ENCODE data around the gene PAXIP1.
"Not testable (repeated sequence)": the region's sequence is repeated elsewhere in the genome, so short reads cannot be mapped to it uniquely, and the experiment has no call there.

Gene PAXIP1

DNA sequence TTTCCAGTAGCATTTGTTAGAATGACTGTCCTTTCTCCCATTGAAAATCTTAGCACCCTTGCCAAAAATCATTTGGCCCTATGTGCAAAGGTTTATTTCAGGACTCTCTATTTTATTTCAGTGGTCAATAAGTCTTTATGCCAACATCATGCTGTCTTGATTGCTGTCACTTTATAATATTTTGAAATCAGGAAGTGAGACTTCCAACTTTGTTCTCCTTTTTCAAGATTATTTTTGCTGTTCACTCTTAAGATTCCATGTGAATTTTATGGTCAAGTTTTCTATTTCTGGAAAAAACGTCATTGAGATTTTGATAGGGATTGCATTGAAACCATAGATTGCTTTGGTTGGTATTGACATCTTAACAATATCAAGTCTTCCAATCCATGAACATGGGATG, 65.1 kb downstream of the PAXIP1 start:
- Mint-ChIP-seq H3K36me3 (ENCODE audit: low read depth) (peaks cover 34% of the 10 kb centered on the region), H3K27me3 (no peaks in the 10 kb centered on the region), H3K4me3 (no peak overlapping the region), H3K4me1 (no peaks in the 10 kb centered on the region), H3K27ac (no peak overlapping the region), H3K9me3 (peaks cover 27% of the 10 kb centered on the region)
- ATAC-seq (no peak), DNase-seq (no peak)

DNA sequence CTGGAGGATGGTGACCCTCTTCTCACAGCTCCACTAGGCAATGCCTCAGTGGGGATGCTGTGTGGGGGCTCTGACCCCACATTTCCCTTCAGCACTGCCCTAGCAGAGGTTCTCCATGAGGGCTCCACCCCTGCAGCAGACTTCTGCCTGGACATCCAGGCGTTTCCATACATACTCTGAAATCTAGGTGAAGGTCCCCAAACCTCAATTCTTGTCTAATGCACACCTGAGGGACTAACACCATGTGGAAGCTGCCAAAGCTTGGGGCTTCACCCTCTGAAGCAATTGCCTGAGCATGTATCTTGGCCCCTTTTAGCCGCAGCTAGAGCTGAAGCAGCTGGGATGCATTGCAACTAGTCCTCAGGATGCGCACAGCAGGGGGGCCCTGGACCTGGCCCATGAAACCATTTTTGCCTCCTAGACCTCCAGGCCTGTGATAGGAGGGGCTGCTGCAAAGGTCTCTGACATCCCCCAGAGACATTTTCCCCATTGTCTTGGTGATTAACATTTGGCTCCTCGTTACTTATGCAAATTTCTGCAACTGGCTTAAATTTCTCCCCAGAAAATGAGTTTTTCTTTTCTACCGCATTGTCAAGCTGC, 68.5 kb downstream of the PAXIP1 start:
- H3K27me3 Mint-ChIP-seq, H3K27ac Mint-ChIP-seq, ATAC-seq, H3K4me3 Mint-ChIP-seq, DNase-seq: not testable (repeated sequence)
- Mint-ChIP-seq H3K9me3 (peaks cover 27% of the 10 kb centered on the region), H3K36me3 (ENCODE audit: low read depth) (peaks cover 28% of the 10 kb centered on the region), H3K4me1 (peaks cover 16% of the 10 kb centered on the region)

DNA sequence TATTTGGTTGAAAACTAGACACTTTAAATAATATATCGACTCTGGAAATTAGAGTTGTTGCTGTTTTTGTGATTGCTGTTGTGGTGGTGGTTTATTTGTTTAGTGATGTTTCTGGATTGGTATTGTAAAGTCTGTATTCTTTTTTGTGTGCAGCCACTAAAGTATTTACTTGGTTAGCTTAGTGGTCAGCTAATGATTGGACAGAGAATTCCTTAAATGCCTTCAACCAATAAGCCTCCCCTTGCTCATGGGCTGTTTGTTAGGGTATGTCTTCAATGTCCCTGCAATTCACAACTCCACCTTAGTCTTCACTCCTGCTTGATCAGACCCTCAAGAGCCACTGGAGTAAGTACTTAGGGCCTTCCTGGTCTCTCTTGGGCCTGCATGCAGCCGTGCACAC, 71.0 kb downstream of the PAXIP1 start:
- Mint-ChIP-seq H3K4me3 (no peak overlapping the region), H3K36me3 (ENCODE audit: low read depth) (peaks cover 28% of the 10 kb centered on the region), H3K4me1 (peaks cover 33% of the 10 kb centered on the region), H3K27ac (no peak overlapping the region), H3K27me3 (no peaks in the 10 kb centered on the region), H3K9me3 (peaks cover 24% of the 10 kb centered on the region)
- DNase-seq: no peak
- no peak for ATAC-seq

DNA sequence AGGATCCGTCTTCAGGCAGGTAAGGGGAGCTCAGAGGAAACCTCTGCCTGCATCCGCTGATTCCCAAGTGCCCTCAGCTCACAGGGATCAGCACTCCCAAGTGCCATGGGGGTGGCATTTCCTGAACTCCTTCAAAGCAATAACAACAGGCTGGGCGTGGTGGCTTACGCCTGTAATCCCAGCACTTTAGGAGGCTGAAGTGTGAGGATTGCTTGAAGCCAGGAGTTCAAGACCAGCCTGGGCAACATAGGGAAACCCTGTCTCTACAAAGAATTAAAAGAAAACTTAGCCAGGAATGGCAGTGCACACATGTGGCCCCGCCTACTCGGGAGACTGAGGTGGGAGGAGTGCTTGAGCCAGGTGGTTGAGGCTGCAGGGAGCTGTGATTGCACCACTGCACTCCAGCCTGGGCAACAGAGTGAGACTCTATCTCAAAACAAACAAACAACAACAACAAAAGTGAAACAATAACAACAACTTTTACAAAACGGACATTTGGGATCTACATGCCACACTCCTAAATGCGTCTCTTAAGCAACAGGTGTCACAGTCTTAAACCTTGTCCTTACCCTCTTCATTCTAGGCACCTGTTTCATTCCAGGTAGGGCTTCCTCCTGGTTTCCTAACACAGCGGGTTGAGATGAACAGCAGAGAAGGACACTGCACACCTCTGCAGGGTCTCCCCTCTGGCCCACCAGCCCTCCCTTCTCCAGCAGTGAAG, 73.8 kb downstream of the PAXIP1 start:
- Mint-ChIP-seq H3K4me1 (peaks cover 33% of the 10 kb centered on the region), H3K4me3 (peak overlapping the region; percentile 92), H3K27me3 (no peaks in the 10 kb centered on the region), H3K36me3 (ENCODE audit: low read depth) (peaks cover 11% of the 10 kb centered on the region), H3K27ac (peak overlapping the region; percentile 97), H3K9me3 (peaks cover 7% of the 10 kb centered on the region)
- ATAC-seq (no peak), DNase-seq (no peak)

DNA sequence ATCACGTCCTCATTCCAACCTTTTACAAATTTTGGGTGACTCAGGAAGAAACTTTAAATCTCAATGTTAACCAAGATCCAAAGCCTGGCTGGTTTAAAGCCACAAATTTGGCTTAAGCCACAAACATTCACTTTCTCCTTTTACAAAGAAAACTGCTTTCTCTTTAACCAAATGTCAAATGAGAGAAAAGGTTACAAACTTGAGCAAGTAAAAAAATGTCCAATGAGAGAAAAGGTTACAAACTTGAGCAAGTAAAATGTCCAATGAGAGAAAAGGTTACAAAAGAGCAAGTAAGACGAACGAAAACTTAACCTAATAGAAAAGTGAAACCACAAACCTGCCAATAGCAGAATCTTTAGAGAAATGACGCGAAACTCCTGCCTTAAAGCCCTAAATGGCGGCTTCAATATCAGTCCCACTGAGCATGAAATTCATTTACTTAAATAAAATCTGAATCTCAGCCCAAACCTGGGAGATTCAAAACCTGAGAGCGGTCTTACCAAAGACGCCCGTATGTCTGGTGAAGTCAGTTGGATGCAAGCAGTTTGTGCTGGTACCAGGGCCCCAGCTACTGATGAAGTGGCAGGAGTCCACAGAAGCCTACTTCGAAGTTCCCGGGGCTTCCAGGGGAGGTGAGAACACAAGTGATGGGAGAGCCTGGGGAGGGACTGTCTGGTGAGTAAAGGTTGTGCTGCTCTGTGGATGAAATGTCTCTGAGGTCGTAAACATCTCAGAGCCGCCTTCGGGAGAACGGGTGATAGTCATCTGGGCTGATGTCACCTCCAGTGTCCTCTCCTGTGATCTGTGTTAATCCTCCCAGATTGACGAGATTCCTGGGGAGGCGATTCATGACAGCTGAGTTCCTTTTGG, 74.6 kb downstream of the PAXIP1 start:
- ATAC-seq (peak; percentile 64), DNase-seq (peak; percentile 31)
- Mint-ChIP-seq H3K4me1 (peaks cover 33% of the 10 kb centered on the region), H3K36me3 (ENCODE audit: low read depth) (peaks cover 4% of the 10 kb centered on the region), H3K9me3 (peaks cover 2% of the 10 kb centered on the region), H3K4me3 (peak overlapping the region; percentile 92), H3K27me3 (no peaks in the 10 kb centered on the region), H3K27ac (peak overlapping the region; percentile 97)

DNA sequence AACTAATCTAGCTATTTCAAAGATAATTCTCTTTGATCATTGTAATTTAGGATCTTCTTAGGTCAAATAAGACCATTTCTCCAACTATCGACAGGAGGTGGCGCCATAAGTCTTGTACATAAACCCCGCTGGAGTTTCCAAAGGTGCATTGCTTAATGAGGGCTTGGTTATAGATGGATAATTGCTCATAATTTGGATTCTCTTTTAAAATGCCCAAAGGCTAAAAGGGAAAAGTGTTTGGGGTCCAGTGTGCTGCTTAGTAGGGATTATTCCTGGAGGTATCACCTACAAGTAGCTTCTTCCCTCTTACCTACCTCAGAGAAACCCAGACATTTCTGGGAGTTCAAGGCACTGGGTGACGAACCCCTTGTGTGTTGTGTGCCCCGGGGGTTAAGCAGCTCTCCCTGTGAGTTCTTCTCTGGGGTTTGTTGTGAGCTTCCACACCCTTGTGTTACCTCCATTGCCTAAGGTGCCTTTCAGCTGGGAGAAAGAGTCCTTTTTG, 75.2 kb downstream of the PAXIP1 start:
- Mint-ChIP-seq H3K36me3 (ENCODE audit: low read depth) (no peaks in the 10 kb centered on the region), H3K27ac (peak overlapping the region; percentile 97)
- ATAC-seq: peak; percentile 63

DNA sequence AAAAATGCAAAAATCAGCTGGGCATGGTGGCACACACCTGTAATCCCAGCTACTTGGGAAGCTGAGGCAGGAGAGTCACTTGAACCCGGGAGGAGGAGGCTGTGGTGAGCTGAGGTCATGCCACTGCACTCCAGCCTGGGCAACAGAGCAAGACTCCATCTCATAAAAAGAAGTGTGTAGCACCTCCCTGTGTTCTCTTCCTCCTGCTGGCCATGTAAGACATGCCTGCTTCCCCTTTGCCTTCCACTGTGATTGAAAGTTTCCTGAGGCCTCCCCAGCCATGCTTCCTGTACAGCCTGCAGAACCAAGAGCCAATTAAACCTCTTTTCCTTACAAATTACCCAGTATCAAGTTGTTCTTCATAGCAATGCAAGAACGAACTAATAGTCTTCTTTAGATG, 80.5 kb downstream of the PAXIP1 start:
- not testable (repeated sequence) for H3K36me3 Mint-ChIP-seq (ENCODE audit: low read depth); H3K27me3 Mint-ChIP-seq; DNase-seq; ATAC-seq; H3K4me3 Mint-ChIP-seq; H3K4me1 Mint-ChIP-seq; H3K27ac Mint-ChIP-seq; H3K9me3 Mint-ChIP-seq

More for the DNA sequence above, 75.2 kb downstream of the PAXIP1 start:
- Mint-ChIP-seq H3K4me3 (peak overlapping the region; percentile 92), H3K9me3 (no peaks in the 10 kb centered on the region), H3K4me1 (peaks cover 33% of the 10 kb centered on the region), H3K27me3 (no peaks in the 10 kb centered on the region)
- DNase-seq: peak; percentile 74

DNA sequence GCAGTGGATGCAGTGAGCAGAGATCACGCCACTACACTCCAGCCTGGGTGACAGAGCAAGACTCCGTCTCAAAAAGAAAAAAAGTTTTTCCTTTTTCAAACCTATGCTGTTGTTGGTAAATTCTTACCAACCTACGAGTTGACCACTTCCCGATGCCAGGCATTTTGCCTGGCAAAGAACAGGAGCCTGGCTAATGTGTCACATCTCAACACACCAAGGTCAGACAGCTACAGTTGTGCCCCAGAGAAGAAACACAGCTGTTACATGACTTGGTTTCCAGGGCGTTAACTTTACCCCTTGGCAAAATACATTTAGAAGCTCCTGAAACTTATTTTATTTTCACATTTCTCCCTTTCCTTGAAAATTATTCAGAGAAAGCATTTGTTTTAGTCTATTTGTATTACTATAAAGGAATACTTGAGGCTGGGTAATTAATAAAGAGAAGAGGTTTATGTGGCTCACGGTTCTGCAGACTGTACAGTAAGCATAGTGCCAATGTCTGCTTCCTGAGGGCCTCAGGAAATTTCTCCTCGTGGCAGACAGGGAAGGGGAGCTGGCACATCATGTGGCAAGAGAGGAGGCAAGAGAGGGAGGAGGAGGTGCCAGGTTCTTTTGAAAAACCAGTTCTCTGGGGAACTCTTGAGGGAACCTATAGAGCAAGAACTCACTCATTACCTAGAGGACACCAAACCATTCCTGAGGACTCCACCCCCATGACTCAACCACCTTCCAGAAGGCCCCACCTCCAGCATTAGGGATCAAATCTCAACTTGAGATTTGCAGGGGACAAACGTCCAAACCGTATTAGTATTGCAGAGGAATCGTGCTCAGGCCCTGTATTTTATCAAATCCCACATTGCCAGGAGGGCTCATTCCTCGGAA, 83.3 kb downstream of the PAXIP1 start:
- no peaks in the 10 kb centered on the region for H3K4me1 Mint-ChIP-seq
- H3K9me3 Mint-ChIP-seq: no peaks in the 10 kb centered on the region
- no peak overlapping the region for H3K27ac Mint-ChIP-seq
- H3K4me3 Mint-ChIP-seq: no peak overlapping the region
- H3K36me3 Mint-ChIP-seq (ENCODE audit: low read depth): no peaks in the 10 kb centered on the region
- ATAC-seq (no peak), DNase-seq (no peak)
- H3K27me3 Mint-ChIP-seq: peaks cover 13% of the 10 kb centered on the region

DNA sequence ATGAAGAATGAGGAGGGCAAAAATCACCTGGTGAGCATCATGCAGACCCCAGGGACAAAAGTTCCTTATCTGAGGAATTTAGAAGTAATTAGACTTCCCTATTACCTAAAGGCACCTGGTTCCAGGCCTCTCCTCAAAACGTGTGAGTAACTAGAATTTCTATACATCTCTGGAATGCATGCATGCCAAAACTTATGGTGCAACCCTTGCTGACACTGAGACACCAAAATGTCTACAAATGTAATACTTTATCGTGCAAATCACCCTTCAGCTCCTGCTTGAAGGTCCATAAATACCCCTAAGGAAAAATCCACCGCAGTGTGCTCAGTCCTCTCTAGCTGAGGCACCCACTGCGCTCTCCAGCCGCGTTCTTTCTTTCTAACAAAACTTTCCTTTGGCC, 84.2 kb downstream of the PAXIP1 start:
- Mint-ChIP-seq H3K27ac (no peak overlapping the region), H3K4me1 (peaks cover 3% of the 10 kb centered on the region), H3K36me3 (ENCODE audit: low read depth) (no peaks in the 10 kb centered on the region), H3K4me3 (no peak overlapping the region), H3K27me3 (peaks cover 16% of the 10 kb centered on the region), H3K9me3 (no peaks in the 10 kb centered on the region)
- DNase-seq (no peak), ATAC-seq (no peak)

DNA sequence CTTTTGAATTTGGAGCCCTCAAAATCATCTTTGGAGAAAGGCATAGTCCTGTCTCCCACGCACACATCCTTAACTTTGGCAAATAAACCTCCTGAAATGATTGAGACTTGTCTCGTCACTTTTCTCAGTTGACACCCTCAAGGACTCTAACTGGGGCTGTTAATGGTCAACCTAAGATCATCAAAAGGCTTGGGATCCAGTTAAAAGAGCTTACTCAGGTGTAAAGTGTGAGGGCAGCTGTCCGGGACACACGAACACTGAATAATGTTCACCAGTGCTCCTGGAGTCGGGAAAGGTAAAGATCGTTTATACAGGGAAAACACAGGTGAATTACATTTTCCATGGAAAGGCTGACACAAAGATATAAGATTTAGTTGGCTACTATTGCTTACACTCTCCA, 84.7 kb downstream of the PAXIP1 start:
- Mint-ChIP-seq H3K4me3 (no peak overlapping the region), H3K27ac (no peak overlapping the region)

DNA sequence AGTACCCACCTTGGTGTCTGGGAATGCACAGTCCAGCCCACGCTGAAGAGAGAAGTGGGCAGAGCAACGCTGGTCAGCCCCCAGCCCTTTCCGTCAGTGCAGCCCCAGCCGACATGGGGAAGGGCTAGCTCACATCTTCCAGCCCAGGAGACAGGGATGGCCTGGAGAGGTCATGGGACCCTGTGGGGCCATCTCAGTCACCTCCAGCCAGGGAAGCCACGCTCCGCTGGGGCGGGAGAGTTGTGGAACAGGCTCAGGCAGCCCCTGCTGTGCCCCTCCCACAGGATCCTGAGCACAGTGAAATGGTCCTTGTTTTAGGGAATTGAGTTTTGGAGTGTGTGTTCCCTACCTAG, 85.1 kb downstream of the PAXIP1 start:
- peaks cover 4% of the 10 kb centered on the region for H3K4me1 Mint-ChIP-seq
- H3K36me3 Mint-ChIP-seq (ENCODE audit: low read depth): no peaks in the 10 kb centered on the region
- H3K9me3 Mint-ChIP-seq: no peaks in the 10 kb centered on the region
- H3K4me3 Mint-ChIP-seq: no peak overlapping the region
- no peak for ATAC-seq
- no peak for DNase-seq
- peaks cover 18% of the 10 kb centered on the region for H3K27me3 Mint-ChIP-seq
- no peak overlapping the region for H3K27ac Mint-ChIP-seq

More for the DNA sequence above, 84.7 kb downstream of the PAXIP1 start:
- ATAC-seq (no peak), DNase-seq (no peak)
- peaks cover 18% of the 10 kb centered on the region for H3K27me3 Mint-ChIP-seq
- H3K4me1 Mint-ChIP-seq: peaks cover 4% of the 10 kb centered on the region
- no peaks in the 10 kb centered on the region for H3K9me3 Mint-ChIP-seq
- H3K36me3 Mint-ChIP-seq (ENCODE audit: low read depth): no peaks in the 10 kb centered on the region

DNA sequence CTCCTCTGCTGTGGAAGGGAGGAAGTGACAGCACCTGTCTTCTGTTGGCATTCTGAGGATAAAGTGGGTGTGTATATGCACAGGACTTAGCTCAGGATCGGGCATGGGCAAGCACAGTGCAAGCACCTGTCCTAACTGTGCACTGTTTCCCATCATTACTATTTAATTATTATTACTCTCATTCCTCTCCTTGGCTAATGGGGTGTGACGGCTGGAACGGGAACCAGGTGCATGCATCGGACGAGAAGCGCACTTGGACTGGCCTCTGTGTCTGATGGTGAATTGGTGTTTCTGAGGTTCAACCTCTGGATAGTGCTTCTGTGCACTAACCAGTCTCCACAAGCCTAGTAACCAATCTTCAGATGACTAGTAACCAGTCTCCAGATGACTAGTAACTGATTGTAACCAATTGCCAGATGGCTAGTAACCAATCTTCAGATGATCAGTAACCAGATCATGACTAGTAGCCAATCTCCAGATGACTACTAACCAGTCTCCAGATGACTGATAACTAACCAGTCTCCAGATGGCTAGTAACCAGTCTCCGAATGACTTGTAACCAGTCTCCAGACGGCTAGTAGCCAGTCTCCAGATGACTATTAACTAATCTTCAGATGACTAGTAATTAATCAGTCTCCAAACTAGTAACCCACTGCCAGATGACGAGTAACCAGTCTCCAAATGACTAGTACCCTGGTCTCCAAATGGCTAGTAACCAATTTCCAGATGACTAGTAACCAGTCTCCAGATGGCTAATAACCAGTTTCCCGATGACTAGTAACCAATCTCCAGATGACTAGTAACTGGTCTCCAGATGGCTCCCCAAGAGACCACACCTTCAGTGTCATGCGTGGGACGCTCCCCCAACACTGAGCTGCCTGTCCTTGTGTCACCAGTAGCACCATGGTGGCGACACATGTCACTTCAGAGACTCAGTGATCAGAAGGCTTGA, 85.8 kb downstream of the PAXIP1 start:
- Mint-ChIP-seq H3K36me3 (ENCODE audit: low read depth) (no peaks in the 10 kb centered on the region), H3K27me3 (peaks cover 18% of the 10 kb centered on the region), H3K27ac (no peak overlapping the region), H3K4me1 (peaks cover 4% of the 10 kb centered on the region), H3K4me3 (no peak overlapping the region), H3K9me3 (no peaks in the 10 kb centered on the region)
- ATAC-seq (no peak), DNase-seq (no peak)

DNA sequence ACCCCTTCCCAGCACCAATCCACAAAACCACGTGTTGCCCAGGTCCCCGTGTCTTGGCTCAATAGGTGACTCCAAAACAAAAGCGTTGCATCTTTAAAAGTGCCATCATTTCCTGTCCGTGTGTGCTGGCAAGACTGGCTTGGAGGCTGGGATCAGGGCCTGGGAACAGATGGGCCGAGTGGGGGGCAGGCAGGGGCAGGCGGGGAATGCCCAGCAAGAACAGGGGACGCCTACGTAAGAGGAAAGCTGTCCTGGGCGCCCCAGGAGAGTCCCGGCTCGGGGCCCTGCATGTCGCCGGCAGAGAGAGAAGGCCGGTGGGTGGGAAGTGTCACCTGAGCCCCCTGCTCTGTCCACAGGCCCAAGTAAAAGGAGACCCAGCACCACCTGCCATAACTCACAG, 86.5 kb downstream of the PAXIP1 start:
- Mint-ChIP-seq H3K4me1 (peaks cover 4% of the 10 kb centered on the region), H3K27me3 (peaks cover 18% of the 10 kb centered on the region), H3K27ac (no peak overlapping the region), H3K9me3 (peaks cover 1% of the 10 kb centered on the region), H3K36me3 (ENCODE audit: low read depth) (no peaks in the 10 kb centered on the region), H3K4me3 (no peak overlapping the region)
- DNase-seq: no peak
- no peak for ATAC-seq

Data from activated naive CD8-positive, alpha-beta T cell treated with anti-CD3 and anti-CD28 coated beads, Interleukin-2, amount 50 U/mL, for 24 hours (primary cell).